AG09309 (cell line): ENCODE data around the gene PLEKHB2.
"Not testable (repeated sequence)": the region's sequence is repeated elsewhere in the genome, so short reads cannot be mapped to it uniquely, and the experiment has no call there.

ENCODE experiments used
- DNase-seq: peaks from one replicate; pipeline ENCODE4 v3.0.0-alpha.2; 2010; ENCODE audit warnings: low read depth
- H3K4me3 ChIP-seq: 2 replicates; pipeline ENCODE4 v1.5.1; 2011; ENCODE audit warnings: mild to moderate bottlenecking, low read depth, low read length, moderate library complexity; ENCODE audit not compliant: control insufficient read depth
- TF ChIP-seq, protein P1 (sequence below): IDR thresholded peaks from 2 replicates; pipeline ENCODE4 v1.5.1; 2011; ENCODE audit warnings: mild to moderate bottlenecking, low read depth, low read length, inconsistent platforms; ENCODE audit not compliant: insufficient read depth, control insufficient read depth; ENCODE audit errors: missing control alignments

PLEKHB2 gene

DNA sequence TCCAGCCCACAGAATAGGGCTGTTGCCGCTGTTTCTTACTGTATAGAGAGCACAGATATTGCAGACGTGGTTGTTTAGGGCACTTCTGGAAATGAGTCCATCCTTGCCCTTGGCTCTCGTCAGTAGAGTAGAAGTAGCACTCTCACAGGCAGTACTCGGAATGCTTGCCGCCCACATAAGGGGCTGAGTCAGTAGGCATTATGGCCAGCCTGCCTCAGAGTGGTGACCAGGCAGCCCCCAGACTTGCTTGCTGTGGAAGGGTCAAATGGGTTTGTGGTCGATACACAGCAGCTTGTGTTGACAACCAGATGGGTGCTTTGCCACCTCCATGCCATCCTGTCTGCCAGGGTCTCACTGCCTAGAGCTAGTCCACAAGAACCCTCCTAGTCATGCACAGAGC, 38.7 kb downstream of the PLEKHB2 start:
- TF ChIP-seq, protein P1, sequence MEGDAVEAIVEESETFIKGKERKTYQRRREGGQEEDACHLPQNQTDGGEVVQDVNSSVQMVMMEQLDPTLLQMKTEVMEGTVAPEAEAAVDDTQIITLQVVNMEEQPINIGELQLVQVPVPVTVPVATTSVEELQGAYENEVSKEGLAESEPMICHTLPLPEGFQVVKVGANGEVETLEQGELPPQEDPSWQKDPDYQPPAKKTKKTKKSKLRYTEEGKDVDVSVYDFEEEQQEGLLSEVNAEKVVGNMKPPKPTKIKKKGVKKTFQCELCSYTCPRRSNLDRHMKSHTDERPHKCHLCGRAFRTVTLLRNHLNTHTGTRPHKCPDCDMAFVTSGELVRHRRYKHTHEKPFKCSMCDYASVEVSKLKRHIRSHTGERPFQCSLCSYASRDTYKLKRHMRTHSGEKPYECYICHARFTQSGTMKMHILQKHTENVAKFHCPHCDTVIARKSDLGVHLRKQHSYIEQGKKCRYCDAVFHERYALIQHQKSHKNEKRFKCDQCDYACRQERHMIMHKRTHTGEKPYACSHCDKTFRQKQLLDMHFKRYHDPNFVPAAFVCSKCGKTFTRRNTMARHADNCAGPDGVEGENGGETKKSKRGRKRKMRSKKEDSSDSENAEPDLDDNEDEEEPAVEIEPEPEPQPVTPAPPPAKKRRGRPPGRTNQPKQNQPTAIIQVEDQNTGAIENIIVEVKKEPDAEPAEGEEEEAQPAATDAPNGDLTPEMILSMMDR: no peak
- DNase-seq: no peak
- H3K4me3 ChIP-seq: no peak overlapping the region

- H3K4me3 ChIP-seq: no peak overlapping the region
- DNase-seq: no peak
- TF ChIP-seq, protein P1: no peak
Measured at GRCh38 chr2:131145040-131145439, 39.9 kb downstream of the PLEKHB2 start.

- H3K4me3 ChIP-seq: no peak overlapping the region
- DNase-seq: no peak
- TF ChIP-seq, protein P1: no peak
Measured at GRCh38 chr2:131146231-131146630, 41.1 kb downstream of the PLEKHB2 start.

- TF ChIP-seq, protein P1: no peak
- H3K4me3 ChIP-seq: no peak overlapping the region
- no peak for DNase-seq
Measured at GRCh38 chr2:131146749-131147148, 41.6 kb downstream of the PLEKHB2 start.

DNA sequence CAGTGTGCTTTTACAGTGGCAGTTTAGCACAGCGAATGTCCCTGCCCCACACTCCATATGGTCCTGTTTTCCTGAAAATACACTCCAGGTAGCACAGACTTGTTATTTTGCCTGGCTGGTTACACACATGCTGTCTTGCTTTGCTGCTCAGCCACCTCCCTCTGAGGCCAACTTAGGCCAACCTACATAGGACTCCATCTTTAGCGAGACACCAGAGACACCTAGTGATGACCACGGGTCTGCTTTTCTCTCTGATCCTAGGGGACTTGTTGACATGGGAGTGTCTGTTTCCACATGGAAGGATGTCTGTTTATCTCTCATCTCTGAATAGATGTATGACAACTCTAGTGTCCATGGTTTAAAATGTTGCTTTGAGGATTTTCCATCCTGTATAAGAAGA, 43.3 kb downstream of the PLEKHB2 start:
- DNase-seq: no peak
- no peak overlapping the region for H3K4me3 ChIP-seq
- TF ChIP-seq, protein P1: no peak

GRCh38 chr2:131150109-131150508, 45.0 kb downstream of the PLEKHB2 start:
- not testable (repeated sequence) for DNase-seq

GRCh38 chr2:131151398-131151797, 46.3 kb downstream of the PLEKHB2 start:
- no peak overlapping the region for H3K4me3 ChIP-seq
- DNase-seq: no peak
- TF ChIP-seq, protein P1: no peak

More at GRCh38 chr2:131150109-131150508, 45.0 kb downstream of the PLEKHB2 start:
- not testable (repeated sequence) for H3K4me3 ChIP-seq
